Suppressor macrophage treated with lipopolysaccharide for 4 hours (primary cell): ENCODE measurements around the gene ADAMTS17.
A peak's percentile ranks its signal among the peaks of the same experiment; 100 is the strongest.

Source experiments
- DNase-seq: peaks from one replicate; pipeline ENCODE4 v3.0.0-alpha.2; 2020

ADAMTS17 gene

GRCh38 chr15:100338971-100339444, 2.8 kb downstream of the ADAMTS17 start:
- DNase-seq = peak; percentile 48

- no peak for DNase-seq
These were observed 3.5 kb downstream of the ADAMTS17 start for GRCh38 chr15:100338247-100338646.

- no peak for DNase-seq
These were observed 4.4 kb downstream of the ADAMTS17 start for GRCh38 chr15:100337096-100338044.

- no peak for DNase-seq
These were observed 5.7 kb downstream of the ADAMTS17 start for GRCh38 chr15:100336061-100336460.

GRCh38 chr15:100335335-100335999, 6.3 kb downstream of the ADAMTS17 start:
- no peak for DNase-seq

GRCh38 chr15:100334905-100335304, 6.9 kb downstream of the ADAMTS17 start:
- no peak for DNase-seq

GRCh38 chr15:100334456-100334855, 7.3 kb downstream of the ADAMTS17 start:
- no peak for DNase-seq

- DNase-seq = no peak
These were observed 7.8 kb downstream of the ADAMTS17 start for GRCh38 chr15:100334015-100334414.

GRCh38 chr15:100333236-100333635, 8.5 kb downstream of the ADAMTS17 start:
- DNase-seq = no peak

GRCh38 chr15:100332721-100333120, 9.1 kb downstream of the ADAMTS17 start:
- no peak for DNase-seq

GRCh38 chr15:100332231-100332630, 9.5 kb downstream of the ADAMTS17 start:
- DNase-seq = no peak

- no peak for DNase-seq
These were observed 11.1 kb downstream of the ADAMTS17 start for GRCh38 chr15:100330629-100331215.

GRCh38 chr15:100330221-100330620, 11.6 kb downstream of the ADAMTS17 start:
- no peak for DNase-seq

- no peak for DNase-seq
These were observed 13.0 kb downstream of the ADAMTS17 start for GRCh38 chr15:100328796-100329195.

- no peak for DNase-seq
These were observed 22.9 kb downstream of the ADAMTS17 start for GRCh38 chr15:100318880-100319279.

- DNase-seq = no peak
These were observed 26.9 kb downstream of the ADAMTS17 start for GRCh38 chr15:100314809-100315400.

GRCh38 chr15:100311833-100312476, 29.8 kb downstream of the ADAMTS17 start:
- DNase-seq = no peak

- DNase-seq = no peak
These were observed 30.6 kb downstream of the ADAMTS17 start for GRCh38 chr15:100311154-100311625.

GRCh38 chr15:100310513-100311153, 31.1 kb downstream of the ADAMTS17 start:
- DNase-seq = no peak

GRCh38 chr15:100310041-100310405, 31.8 kb downstream of the ADAMTS17 start:
- no peak for DNase-seq

- no peak for DNase-seq
These were observed 32.4 kb downstream of the ADAMTS17 start for GRCh38 chr15:100309109-100310040.
